Stimulated activated CD4-positive, alpha-beta T cell treated with anti-CD3 and anti-CD28 coated beads, Interleukin-1b, Interleukin-23, amount 100 ng/mL, for 48 hours (primary cell): ENCODE data around the gene SYS1.
"Not testable (repeated sequence)": the region's sequence is repeated elsewhere in the genome, so short reads cannot be mapped to it uniquely, and the experiment has no call there.

Experiments
- DNase-seq: peaks from one replicate; pipeline ENCODE4 v3.0.0-alpha.2; 2020

The SYS1 gene

DNA sequence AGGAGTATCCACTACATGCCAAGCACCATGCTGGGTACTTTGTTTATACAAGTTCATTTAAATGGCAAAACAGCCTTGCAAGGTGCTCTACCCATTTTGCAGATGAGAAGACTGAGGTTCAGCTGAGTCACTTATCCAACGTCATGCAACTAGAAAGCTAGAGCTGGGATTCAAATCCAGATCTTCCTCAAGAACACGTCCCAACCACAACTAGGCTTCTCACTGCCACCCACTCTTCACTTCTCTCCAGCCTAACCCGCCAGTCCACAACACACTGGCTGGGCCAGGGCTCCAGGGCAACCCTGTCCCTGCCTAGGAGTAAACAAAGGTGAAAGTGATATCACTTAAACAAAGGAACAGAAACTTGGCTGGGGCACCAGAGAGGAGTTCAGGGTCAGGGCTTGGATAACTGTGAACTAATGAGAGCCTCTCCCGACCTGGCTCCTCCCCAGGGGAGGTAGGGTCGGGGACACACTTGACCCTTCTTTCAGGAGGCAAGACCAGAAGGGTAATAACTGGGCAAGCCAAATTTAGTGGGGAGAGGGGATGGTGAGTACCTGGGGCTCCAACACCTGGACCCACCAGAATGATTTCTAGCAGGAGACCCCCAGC, 22.6 kb upstream of the SYS1 start:
- DNase-seq, result no peak

DNA sequence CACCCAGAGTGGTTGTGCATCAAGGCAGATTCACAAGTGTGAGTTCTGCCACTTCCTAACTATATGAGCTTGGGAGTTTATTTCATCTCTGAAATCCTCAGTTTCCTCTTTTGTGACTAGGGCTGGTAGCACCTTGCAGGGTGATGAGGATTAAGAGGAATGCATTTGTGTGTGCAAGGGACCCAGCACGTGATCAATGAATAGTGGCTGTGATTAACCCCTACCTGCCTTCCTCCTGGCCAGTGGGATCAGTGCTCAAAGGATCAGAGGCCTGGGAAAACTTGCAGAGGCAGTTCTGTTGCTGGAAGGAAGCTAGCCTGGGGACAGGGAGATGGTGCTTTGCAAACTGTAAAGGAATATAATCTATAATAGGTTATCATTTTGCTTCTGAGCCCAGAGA, 22.0 kb upstream of the SYS1 start:
- DNase-seq, result no peak

DNA sequence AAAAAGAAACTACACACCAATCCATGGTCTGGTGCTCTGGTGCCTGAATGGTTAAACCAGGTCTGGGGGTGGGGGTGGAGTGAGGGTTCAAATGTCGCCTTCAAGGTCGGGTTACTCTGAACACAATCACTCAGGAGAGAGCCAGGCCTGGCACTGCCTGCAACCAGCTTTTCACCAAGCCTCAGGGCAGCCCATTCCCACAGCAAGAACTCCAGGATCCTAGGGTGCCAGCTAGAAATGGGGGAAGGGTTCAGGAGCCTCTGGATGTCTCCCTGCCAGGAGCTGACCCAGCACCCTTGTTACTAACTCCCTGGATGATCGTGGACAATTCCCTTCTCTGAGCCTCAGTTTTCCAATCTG, 21.4 kb upstream of the SYS1 start:
- DNase-seq, result no peak

DNA sequence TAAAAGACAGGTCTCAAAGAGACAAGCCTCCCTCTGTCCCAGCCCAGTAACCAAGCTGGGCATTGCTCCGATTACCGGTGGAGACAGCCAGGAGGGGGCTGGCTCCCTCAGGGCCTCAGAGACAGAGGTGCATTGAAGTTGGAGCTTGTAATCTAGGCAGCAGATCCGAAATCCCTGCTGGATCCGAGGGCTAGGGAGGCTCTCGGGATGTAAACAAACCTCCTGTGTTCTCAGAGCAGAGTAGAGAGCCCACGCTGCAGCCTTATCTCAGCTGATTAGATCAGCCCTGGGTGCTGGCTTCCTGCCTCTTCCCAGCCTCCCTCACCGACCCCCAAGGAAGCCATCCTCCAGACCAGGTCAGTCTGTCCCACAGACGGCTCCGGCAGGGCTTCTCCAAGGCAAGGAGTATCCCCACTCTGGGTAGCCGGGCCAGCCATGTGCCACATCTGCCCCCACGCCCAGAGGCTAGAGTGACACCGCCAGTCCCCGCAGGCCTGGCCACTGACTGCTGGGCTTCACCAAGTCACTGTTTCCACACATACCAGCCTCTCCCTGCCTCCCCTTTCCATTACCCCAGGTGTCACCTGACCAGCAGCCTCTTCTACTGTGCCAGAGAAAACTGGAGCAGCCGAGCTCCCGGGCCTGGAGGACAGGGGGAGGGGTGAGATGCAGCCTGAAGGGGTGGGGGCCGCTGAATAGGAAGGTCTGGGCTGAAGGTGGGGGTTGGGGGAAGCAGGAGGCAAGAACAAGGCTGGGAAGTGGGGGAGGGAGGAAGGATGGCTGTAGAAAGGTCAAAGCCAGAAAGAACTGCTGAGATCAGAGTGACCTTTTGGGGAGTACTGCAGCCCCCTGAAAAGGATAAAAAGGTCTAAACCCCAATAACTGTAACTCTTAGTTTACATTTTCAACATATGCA, 20.8 kb upstream of the SYS1 start:
- DNase-seq, result no peak

DNA sequence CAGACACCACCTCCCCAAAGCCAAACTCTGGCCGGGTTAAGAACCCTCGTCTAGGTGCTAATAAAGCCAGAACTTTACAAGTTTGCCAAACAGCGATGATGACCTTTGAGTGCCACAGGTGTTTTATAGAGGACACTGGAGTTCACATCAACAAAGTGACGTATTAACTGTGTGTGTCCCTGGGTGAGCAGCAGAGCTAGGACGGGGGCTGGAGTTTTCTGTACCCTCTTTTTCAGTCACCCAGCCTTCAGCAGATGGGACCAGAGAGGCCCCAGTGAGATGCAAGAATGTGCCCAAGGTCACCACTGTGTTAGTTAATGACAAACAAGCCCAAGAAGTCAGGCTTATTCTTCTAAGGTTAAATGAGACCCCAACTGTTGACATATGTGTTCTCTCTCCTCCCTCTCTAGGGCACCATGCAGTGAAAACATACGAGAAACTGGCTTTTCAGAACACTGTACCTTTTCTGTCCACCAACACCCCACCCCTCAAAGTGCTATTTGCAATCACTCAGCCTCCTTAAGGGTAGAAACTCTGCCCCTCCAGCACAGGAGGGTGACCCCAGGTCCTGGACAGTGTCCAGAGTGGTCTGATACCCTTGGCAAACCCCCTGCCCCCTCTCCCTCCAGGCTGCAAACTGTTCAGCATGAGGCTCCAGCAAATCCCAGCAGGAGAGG, 20.0 kb upstream of the SYS1 start:
- no peak for DNase-seq

DNA sequence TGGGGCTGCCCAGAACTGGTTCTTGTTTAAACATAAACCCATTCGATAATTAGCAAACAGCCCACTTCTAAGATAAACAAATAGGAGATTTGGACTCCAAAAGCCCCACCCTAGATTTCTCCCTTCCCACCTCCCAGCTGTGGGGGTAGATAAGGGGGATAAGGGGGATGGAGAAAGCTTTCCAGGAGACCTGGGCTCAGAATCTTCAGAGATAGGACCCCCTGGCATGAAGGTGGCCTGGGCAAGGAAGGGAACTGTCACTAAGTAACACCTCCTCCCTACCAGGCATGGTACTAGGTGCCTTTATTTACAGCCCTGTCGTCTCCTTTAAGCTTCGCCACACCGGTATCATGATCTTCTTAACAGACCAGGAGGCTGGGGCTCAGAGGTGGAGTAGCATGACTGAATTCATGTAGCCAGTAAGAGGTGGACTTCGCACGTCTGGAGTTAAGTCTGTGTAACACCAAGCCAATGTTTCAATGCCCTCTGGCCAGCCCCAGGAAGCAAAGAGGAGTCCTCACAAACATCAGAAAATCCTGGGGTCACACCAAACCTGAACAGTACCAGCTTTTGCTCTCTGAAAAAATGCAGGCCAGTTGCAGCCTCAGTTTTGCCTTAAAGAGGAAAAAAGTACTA, 19.3 kb upstream of the SYS1 start:
- DNase-seq, result no peak

DNA sequence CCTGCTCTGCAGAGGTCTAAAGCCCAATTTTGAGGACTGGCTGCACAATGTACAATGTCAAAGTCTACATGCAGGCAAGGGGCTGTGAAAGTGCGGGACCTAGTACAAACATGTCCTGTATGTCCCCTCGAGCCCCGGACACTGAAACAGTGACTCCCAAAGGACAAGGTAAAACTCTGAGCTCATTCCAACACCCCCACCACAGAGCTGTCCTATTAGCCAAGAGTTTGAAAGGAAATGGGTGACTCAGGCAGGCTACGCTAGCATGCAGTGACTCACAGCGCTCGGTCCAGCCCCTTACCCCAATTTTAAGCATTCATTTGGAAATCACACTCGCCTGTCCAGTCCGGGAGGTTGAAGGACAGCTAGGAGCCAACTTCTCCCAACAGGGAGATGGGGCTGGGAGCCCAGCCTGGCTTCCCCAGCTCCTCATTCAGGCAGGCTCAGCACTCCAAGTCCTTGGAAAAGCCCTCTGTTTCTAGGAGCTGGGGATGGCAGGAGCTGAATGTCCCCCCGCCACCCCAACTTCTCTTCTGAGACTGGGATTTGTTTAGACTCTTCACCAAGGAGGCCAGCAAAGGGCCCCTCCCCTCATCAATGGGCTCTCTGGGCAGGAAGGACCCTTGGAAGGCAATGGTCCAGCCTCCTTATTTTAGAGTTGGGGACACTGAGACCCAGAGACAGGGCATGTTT, 18.6 kb upstream of the SYS1 start:
- DNase-seq, result no peak

DNA sequence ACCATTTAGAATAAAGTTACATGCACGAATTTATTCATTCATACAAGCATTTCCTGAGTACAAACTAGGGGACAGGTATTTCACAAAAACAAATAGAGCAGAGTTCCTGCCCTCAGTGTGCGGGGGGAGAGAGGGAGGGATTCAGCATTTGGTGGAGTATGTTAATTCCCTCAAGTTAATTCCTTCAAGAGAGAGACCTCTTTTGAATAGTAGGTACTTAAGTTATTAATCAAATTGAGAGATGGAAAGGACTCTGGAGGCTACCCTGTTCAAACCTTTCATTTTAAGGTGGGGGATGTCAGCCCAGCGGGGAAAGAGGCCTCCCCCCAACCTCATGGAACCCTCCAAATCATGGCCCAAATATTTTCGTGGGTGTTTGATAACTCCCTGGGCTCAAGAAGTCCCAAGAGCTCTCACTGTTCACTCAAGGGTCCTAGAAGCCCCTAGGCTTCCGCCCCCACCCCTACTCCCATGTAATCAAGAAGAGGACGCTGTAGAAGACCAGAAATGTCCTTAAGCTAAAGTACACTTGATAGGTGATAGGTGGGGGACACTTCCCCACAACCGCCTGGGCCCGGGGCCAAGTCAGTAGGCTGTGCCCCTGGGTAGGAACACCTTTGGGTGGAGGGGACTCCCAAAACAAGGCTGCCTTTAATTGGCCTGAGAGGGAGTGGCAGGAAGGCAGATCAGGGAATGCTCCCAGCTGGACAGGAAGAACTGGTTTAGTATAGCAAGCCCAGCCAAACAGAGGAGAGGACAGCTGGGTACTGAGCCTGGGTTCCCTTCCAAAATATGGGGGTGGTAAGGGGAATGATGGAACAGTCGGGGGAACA, 17.6 kb upstream of the SYS1 start:
- no peak for DNase-seq

DNA sequence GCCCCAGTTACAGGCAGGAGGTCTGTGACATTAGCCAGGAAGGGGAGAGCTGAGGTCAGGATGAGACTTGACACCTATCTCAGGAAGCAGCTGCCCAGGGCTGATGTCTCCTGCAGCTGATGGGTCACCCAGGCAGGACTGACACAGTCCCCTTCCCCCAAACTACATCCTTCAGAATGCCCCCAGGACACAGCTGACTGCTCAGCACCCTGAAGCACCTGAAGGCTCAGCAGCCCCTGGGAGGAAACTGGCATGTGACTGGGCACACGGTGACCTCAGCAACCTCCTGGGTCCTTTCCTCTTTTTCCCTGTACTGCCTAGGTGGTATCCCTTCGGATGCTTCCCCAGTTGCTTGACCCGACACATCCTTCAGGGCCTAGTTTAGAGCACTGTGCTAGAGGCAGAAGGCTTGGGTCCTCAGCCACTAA, 16.7 kb upstream of the SYS1 start:
- DNase-seq, result no peak

DNA sequence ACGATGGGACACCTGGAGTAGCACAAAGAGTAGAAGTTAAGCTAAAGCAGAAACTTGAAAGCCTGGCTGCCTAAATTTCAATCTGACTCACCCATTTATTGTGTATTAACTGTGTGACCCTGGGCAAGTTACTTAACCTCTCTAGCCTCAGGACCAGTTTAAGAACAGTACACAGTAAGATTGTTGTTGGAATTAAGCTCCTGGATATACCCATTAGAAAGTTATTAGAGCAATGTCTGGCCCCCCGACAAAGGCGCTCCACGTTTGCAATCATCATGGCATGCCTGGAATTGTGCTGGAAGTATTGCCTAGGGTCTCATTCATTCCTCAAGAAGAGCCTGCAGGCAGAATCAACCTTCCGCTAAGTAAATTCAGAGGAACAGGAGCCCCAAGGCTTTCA, 16.1 kb upstream of the SYS1 start:
- no peak for DNase-seq

DNA sequence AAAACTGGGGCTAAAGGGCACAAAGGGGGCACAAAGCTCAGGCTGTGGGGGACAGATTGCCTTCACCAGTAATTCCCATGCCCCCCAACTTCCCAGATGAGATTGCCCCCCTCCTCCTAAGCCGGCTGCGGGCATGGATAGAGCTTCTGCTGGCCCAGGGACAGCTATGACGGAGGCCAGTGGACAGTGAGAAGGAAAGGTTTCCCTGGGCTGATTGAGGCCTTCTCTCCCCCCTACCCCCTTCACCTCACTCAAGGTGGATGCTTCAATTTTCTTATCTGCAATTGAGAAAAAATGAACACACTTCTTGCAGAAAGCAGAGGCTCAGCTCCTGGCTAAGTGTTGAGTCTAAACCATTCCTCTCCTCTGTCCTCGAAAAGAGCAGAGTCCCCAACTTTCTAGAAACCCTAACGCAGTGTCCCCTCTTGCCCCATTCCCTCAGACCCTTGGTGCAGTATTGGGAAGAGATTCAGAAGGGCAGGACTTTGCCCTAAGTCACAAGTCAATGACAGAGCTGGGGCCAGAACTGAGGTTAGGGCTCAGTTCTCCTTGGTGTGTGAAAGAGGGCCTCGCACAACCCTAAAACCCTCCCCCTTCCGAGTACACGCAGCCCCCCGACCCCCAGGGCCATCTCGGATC, 15.5 kb upstream of the SYS1 start:
- DNase-seq, result no peak

DNA sequence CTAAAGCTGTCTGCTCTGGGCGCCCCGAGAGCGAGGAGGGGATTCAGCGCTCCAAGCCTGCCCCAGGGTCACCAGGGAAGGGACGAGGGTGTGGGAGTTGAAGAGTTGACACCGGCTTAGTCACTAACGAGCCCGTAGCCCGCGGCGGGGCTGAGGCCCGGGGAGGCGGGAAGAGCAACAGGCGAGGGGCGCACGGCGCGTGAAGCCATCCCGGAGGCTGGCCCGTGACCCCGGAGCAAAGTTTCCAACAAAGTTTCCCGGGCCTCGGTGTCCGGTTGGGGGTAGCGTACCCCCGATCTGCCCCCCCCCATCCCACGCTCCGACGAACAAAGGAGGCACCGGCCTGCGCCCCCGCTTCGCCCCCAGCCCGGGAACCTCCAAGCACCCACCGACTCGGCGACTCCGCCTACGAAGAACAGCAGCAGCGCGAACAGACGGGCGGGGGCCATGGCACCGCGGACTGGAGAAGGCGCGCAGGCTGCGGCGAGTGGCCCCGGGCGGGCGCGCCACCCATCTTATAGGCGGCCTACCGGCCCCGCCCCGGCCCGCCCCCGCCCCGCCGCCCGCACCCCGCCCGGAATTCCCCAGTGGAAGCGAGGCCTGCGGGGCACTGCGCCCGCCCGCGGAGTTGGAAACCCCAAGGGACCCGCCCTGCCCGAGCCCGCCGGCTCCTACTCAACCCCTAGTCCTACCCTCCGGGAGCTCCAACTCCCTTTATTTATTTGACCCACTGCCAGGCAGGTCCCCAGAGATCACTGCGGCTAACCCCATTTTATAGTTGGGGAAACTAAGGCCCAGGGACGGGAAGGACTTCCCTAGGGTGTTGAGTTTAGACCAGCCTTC, 14.8 kb upstream of the SYS1 start, which contains the start of gene SDC4:
TSS of gene SDC4 (minus strand) at position 489 of the 843 bp plus-strand sequence. CDS start at position 449, 40 bp downstream.
- peak; percentile 59 for DNase-seq

DNA sequence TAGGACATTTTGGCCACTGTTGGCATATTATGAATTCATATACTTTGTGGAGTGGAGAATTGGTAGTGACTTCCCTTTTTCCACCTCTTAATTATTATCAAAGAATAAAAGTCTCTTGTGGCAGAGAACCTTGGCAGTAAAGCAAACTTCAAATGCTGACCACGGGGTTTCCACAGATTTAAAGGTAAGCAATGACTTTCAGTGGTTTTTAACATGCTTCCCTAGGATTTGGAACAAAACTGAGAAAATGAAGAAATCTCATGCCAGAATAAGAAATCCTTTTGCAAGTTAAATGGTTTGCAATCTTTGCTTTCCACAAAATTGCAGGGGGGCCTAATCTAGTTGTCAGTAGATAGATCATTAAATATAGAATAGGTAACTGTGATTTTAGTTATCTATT, 12.7 kb upstream of the SYS1 start:
- DNase-seq, result no peak

DNA sequence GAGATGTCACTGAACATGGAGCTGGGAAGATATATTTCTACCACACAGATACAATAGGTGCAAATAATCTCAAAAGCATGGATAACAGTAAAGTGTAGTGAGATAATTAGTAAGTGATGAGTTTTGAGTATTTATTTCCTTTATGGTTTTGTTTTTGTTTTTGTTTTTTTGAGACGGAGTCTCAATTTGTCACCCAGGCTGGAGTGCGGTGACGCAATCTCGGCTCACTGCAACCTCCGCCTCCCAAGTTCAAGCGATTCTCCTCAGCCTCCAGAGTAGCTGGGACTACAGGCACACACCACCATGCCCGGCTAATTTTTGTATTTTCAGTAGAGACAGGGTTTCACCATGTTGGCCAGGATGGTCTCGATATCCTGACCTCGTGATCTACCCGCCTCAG, 12.2 kb upstream of the SYS1 start:
- not testable (repeated sequence) for DNase-seq

DNA sequence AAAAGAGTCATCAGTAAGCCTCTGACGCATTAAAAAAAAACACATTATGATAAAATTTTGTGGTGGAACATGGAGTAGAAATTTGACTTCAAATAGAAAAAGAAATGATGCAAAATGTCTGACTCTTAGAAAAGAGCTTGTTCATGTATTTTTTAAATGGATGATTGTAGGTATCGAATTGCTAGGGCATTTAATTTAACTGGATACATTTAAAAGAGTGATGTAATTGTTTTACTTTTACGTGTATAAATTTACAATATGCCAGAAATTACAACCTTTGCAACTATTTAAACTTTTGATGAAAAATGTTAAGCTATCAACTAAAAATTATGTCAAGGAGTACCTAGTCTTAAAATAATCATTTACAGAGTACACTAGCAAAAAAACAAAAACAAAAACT, 10.2 kb upstream of the SYS1 start:
- no peak for DNase-seq

DNA sequence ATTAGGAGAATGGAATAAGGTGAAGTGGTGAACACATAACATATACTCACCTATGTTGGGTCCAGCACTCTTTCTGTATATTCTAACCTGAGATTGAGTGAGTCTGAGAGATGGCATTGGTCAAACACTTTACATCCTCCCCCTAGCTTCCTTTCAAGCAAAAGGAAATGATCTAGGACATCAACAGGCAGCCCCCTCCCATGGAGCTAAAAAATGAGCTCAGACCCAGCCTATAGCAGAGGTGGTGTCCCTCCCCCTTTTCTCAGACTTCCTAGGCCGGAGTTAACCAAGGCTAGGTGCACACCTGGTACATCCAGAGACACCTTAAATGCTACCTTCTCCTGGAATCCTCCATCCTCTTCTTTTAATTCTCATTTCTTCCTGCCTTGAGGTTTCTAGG, 9.2 kb upstream of the SYS1 start:
- no peak for DNase-seq

DNA sequence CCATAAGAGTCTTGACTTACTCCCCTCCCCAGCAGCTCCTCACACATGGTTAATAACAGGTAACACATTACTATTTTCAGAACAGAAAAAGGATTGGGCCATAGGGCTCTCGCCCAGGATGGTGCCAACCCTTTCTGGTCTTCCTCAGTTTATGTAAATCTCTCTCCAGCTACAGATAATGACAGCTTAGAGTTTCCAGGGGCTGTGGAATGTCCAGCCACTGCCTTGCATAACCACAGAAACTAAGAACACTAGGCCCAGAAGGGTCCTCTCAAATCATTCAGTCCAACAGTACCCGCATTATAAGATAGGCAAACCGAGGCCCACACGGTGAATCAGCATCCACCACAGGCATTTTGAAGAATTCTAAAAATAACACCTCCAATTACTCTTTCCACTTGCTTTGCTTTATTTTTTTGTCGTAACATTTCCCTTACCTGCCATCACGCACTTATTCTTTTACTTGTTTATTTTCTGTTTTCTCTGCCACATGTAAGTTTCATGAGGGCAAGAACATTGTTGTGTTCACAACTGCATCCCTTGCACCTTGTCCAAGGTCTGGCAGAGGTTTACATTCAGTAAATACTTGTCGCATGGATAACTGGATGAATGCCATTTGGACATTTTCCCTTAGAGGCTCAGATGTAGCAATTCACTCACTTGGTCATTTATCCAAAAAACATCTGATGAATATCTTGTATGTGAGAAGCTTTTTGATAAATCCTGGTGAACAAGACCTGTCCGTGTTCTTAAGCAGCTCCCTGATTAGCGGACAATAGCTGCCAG, 8.3 kb upstream of the SYS1 start:
- peak; percentile 25 for DNase-seq

DNA sequence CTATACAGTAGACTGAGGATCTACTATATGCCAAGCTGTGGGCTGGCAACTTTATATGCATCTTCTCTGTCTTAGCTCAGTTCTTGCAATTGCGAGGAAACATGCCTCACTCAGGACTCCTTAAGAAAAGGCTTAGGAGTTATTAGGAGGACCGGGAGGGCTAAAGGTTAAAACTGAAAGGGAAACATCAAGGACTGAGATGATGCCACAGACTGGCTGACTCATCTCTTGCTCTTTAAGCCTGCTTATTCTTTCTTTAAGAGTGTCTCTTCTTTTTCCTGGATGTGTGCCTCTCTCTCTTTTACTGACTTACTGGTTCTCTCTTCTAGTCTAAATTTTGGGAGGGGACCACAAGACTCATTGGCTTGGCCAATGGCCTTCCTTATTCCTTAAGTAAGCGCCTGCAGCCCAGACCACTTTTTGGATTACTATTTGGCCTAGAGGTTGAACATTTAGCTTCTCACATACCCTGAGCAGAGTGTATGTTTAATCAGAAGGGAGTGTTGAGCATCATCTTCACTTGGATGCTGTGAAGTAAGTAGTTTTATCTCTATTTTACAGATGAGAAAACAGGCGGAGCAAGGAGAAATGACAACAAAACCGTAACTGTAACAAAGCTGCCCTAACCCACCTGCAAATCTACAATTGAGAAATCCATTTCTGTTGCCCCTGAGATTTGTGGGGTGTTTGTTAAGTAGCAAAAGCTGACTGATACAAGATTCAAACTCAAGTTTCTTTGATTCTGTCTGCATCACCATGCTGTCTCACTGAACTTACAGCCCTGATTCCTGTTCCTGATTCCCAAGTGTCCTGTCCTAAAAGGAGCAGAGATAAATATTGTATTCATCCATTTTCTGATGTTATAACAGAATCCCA, 7.5 kb upstream of the SYS1 start:
- DNase-seq, result no peak
